Renal cortex interstitium (tissue), 11 donors: Measurements from ENCODE around the gene FBXL16. TPM values are rescaled to one million over a fixed set of nuclear protein-coding genes. Genes with fewer than 3 reads are reported as not detected.

ENCODE experiments used
- DNase-seq, 11 donors: peaks; one replicate each; pipeline ENCODE4 v3.0.0-alpha.2; 2013; ENCODE audit warnings: low read depth in 9 of 11, low spot score in 4 of 11; ENCODE audit errors: extremely low read depth in 1 of 11
- polyA plus RNA-seq, 3 donors: library from polyadenylated mRNA; unstranded; fragments of 120-200 nt; gene quantifications; one replicate each; pipeline ENCODE4 v1.2.1, GENCODE V29; 2013; ENCODE audit not compliant: insufficient read length in 3 of 3

Gene FBXL16
- polyA plus RNA-seq, 3 donors: 0.67 to 2.7 (median 0.92) TPM

GRCh38 chr16:673399-673991, 32.1 kb downstream of the FBXL16 start:
- DNase-seq: no peak

DNA sequence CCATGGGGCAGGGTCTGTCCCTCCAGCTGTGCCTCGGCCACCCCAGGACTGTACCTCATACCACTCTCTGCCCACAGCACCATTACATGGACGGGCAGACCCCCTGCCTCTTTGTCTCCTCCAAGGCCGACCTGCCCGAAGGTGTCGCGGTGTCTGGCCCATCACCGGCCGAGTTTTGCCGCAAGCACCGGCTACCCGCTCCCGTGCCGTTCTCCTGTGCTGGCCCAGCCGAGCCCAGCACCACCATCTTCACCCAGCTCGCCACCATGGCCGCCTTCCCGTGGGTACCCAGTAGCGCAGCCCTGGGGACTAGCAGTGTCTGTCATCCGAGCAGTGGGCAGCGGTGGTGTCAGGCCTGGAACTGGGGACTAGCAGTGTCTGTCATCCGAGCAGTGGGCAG, 32.8 kb downstream of the FBXL16 start:
- DNase-seq: no peak

- no peak for DNase-seq
Measured at GRCh38 chr16:672371-672770, 33.2 kb downstream of the FBXL16 start.

GRCh38 chr16:671353-672131, 34.1 kb downstream of the FBXL16 start:
- no peak for DNase-seq

DNA sequence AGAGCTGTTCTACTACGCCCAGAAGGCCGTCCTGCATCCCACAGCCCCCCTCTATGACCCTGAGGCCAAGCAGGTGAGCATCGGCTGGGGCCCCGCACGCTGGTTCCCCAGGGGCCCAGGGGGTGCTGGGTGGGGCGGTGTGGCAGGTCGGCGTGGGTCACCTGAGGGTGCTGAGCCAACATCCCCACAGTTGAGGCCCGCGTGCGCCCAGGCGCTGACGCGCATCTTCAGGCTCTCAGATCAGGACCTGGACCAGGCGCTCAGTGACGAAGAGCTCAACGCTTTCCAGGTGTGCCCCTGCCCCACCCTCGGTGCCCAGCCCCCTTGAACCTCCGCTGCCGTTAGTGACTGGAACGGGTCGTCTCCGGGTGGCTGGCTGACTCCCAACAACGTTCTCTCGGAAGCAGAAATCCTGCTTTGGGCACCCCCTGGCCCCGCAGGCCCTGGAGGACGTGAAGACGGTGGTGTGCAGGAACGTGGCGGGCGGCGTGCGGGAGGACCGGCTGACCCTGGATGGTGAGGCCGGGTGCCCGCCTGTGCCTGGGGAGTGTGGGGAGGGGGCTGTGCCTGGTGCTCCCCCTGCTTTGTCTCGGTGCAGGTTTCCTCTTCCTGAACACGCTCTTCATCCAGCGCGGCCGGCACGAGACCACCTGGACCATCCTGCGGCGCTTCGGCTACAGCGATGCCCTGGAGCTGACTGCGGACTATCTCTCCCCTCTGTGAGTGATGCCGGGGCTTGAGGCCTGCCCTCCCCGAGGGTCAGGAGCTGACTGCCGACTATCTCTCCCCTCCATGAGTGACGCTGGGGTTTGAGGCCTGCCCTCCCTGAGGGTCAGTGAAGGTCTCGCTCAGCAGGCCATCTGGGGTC, 34.9 kb downstream of the FBXL16 start:
- DNase-seq: no peak

- no peak for DNase-seq
Measured at GRCh38 chr16:669666-670065, 35.9 kb downstream of the FBXL16 start.

DNA sequence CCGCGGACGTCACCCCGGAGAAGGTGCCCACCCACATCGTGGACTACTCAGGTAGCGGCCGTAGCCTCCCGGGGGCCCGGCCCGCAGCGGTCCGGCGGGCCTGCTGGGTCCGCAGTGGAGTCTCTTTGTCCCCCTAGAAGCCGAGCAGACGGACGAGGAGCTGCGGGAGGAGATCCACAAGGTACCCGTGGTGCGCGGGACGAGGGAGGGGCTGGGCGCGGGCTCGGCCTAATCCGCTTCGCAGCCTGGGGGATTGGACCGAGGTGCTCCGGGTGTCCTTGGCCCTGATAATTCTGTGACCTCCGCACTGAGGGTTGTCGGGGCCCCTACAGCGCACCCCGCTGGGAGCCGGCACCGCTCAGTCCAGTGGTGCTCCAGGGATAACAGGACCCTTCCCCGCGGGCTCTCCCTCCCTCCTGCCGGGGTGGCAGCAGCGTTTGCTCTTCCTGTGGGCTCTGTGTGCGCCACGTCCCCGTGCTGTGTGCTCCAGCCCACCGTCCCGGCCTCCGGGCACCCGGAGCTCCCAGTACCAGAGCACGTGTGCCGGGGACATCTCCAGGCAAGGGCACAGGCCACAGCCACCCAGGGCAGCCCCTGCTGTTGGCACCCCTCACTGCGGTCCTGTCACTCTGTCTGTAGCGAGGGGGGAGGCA, 37.0 kb downstream of the FBXL16 start:
- no peak for DNase-seq

DNA sequence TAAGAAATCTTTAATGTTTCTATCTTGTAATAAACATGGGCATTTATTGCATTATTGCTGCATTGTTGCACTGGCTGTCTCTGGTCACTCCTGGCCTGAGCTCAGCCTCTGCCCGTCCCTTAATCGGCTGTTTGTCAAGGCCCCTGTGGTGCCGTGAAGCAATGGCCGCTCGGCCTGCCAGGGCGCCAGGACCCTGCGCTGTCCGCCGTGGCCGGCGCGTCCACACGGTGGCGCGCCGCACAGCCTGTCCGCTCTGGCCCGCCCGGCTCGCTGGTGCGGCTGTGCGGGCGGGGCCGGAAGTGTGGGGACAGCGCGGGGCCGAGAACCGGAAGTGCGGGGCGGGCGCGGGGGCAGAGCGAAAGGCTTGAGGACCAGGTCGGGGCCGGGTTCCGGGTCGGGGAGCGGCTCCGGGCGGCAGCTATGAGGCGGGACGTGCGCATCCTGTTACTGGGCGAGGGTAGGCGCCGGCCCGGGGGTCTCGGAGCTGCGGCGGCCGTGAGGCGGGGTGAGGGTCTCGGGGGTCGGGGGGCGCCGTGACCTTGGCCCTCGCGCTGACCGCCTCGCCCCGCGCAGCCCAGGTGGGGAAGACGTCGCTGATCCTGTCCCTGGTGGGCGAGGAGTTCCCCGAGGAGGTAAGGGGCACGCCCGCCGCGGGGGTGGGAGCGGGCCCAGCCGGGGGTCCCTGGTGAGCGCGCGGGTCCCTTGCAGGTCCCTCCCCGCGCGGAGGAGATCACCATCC, 37.7 kb downstream of the FBXL16 start, which contains the start of gene RHOT2:
TSS of gene RHOT2 (plus strand) at position 353 of the 739 bp plus-strand sequence. CDS start at position 421, 68 bp downstream.
- peak in 10 of 11 donors; percentile 72 to 91 (median 87) for DNase-seq

GRCh38 chr16:667113-667779, 38.4 kb downstream of the FBXL16 start:
- DNase-seq: no peak

GRCh38 chr16:666572-666971, 39.0 kb downstream of the FBXL16 start:
- DNase-seq: no peak

- no peak for DNase-seq
Measured at GRCh38 chr16:662597-662996, 43.0 kb downstream of the FBXL16 start.

DNA sequence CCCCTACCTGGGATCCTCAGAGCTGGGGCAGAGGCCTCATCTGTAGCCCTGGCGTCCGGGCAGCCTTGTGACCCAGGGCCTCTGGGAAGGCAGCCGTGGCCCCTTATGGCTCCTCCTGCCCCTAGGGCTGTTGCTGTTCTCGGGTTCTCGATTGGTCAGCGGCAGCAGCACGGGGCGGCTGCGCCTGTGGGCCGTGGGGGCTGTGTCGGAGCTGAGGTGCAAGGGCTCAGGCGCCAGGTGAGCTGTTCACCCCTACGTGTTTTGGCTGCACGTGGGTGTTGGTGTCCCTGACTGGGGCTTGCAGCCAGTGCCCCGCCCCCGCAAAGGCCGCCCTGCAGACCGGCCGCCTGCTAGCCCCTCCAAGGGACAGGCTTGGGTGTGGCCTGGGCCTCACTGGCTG, 43.5 kb downstream of the FBXL16 start:
- DNase-seq: no peak

DNA sequence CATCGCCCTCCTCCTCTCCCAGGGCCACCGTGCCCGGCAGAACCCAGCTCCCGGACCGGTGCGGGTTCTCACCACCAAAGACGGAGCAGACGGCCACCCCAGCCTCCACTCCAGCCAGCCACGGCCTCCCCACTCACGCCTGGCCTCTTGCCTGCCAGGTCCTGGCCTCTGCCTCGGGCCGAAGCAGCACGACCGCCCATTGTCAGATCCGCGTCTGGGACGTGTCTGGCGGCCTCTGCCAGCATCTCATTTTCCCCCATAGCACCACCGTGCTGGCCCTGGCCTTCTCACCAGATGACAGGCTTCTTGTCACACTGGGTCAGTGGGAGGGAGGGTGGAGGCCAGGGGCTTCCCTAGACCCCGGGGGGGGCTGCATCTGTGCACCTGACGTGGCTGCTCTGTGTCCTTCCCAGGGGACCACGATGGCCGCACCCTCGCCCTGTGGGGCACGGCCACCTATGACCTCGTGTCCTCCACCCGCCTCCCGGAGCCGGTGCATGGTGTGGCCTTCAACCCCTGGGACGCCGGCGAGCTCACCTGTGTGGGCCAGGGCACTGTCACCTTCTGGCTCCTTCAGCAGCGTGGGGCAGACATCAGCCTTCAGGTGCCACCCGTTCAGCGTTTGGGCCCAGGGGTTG, 44.3 kb downstream of the FBXL16 start:
- no peak for DNase-seq

- peak in 7 of 11 donors; percentile 58 to 73 (median 66) for DNase-seq
Measured at GRCh38 chr16:660459-661183, 45.0 kb downstream of the FBXL16 start.

- no peak for DNase-seq
Measured at GRCh38 chr16:660132-660458, 45.5 kb downstream of the FBXL16 start.

DNA sequence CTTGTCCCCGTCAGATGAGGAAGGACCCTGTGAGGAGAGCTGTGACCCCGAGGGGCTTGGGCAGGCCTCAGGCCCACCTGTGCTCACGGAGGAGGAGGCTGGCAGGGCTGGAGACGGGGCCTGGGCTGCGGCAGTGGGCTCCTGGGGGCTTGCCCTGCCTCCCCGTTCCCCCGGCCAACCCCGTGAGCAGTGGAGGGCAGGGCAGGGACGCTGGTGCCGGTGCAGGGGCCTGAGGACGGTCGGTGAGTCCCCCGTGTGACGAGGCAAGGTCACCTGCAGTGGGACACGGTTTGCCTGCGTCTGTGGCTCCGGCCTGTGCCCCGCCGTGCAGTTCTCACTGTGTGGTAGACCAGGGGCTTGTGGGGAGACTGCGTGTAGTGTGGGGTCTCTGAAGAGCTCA, 46.0 kb downstream of the FBXL16 start:
- no peak for DNase-seq
